ENCODE data around the gene UFM1. TPM values are rescaled to one million over a fixed set of nuclear protein-coding genes. Genes with fewer than 3 reads are reported as not detected.

The UFM1 gene
- total and polyA plus RNA-seq, 2 of the 4 experiments (the other 2 are of a cell fraction): 43.5 to 94.5 TPM

DNA sequence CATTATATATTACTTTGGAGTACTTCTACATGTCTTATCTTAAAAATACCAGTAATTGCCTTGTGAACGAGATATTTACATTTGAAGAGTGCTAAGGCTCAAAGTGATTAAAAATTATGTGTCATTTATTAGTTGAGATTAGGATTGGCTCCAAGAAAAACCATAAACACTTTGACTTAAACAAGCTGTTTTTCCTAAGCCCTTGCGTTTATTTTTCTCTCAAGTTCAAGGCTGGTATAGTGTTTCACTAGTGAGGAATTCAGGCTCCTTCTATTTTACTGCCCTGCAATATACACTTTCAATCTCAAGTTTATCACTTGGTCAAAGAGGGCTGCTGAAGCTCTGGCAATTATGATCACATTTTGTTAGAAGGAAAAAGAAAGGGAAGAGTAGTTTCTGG is 49.9 kb downstream of the UFM1 start:
- WGBS, 2 experiments (ENCODE audit: extremely low coverage in 2 of 2, insufficient read length in 1 of 2): no CpG with 5 or more reads among the region's 2 CpGs

More for the DNA sequence above, 49.9 kb downstream of the UFM1 start:
- dilution Hi-C loops (cut with HindIII; ENCODE audit: low sequenced_read_pairs, unreplicated experiment): no loop called here
- no peak overlapping the region for H3K4me2 ChIP-seq (ENCODE audit: low read depth, low read length)
- no peak overlapping the region for H3K27ac ChIP-seq (ENCODE audit: insufficient read depth, low read length)
- no peaks in the 10 kb centered on the region for H4K20me1 ChIP-seq (ENCODE audit: insufficient read depth, low read length)
- H3K79me1 ChIP-seq (ENCODE audit: low read depth in 1 of 2, low read length in 2 of 2): no peaks in the 10 kb centered on the region
- H2AFZ ChIP-seq (replicated peaks; ENCODE audit: low read length, poor library complexity): no peak overlapping the region
- no peak overlapping the region for H4K91ac ChIP-seq (ENCODE audit: insufficient read depth, low read depth, low read length)
- CTCF ChIA-PET: no interaction called here
- no peak overlapping the region for H2BK5ac ChIP-seq (ENCODE audit: low read depth, low read length, poor library complexity, severe bottlenecking)
- H2BK20ac ChIP-seq (ENCODE audit: low read depth, low read length): no peak overlapping the region
- no peak overlapping the region for H4K8ac ChIP-seq (ENCODE audit: low read depth in 2 of 2, low read length in 2 of 2)
- H4K5ac ChIP-seq (ENCODE audit: low read depth, low read length): no peak overlapping the region
- no peak overlapping the region for H3K14ac ChIP-seq (replicated peaks; ENCODE audit: low read depth, low read length)
- H3K4ac ChIP-seq (ENCODE audit: low read depth, low read length): no peak overlapping the region
- H3K23ac ChIP-seq (ENCODE audit: low read depth, low read length): no peak overlapping the region
- no peak overlapping the region for H2AK9ac ChIP-seq (replicated peaks; ENCODE audit: low read depth, low read length, poor library complexity)
- H2AK5ac ChIP-seq (ENCODE audit: low read depth, low read length): no peak overlapping the region
- no peak for ATAC-seq (ENCODE audit: low read depth)
- no TSS peak for BruUV-seq (replicated peaks)
- H3K4me3 ChIP-seq (ENCODE audit: insufficient read depth, low read depth, low read length): no peak overlapping the region
- H3K27me3 ChIP-seq (ENCODE audit: control insufficient read depth, insufficient read depth, low read length): no peaks in the 10 kb centered on the region; the same call in 1 of the 2 replicates
- intact Hi-C loops (cut with micrococcal nuclease): no loop called here
- in situ Hi-C loops (cut with MboI; ENCODE audit: low sequenced_read_pairs): no loop called here
- no peak overlapping the region for H3K56ac ChIP-seq (ENCODE audit: extremely low read depth, insufficient read depth, low read length)
- POLR2A ChIA-PET (ENCODE audit: unreplicated experiment): no interaction called here
- H3K9me3 ChIP-seq (ENCODE audit: control insufficient read depth, insufficient read depth, low read length): no peaks in the 10 kb centered on the region
- H2BK120ac ChIP-seq (ENCODE audit: low read depth, low read length): no peak overlapping the region
- TF ChIP-seq SMC3 (IDR thresholded peaks at IDR 0.05; ENCODE audit: low read depth, low read length): no peak
- TF ChIP-seq POLR2A (IDR thresholded peaks at IDR 0.05; ENCODE audit: low read depth, low read length): no peak
- no peak for TF ChIP-seq FOS (IDR thresholded peaks at IDR 0.05; ENCODE audit: low read depth, low read length)
- TF ChIP-seq RAD21 (IDR thresholded peaks at IDR 0.05; ENCODE audit: low read length): no peak
- no peak for TF ChIP-seq MAFK (IDR thresholded peaks at IDR 0.05; ENCODE audit: low read depth, low read length)
- TF ChIP-seq, protein P1, sequence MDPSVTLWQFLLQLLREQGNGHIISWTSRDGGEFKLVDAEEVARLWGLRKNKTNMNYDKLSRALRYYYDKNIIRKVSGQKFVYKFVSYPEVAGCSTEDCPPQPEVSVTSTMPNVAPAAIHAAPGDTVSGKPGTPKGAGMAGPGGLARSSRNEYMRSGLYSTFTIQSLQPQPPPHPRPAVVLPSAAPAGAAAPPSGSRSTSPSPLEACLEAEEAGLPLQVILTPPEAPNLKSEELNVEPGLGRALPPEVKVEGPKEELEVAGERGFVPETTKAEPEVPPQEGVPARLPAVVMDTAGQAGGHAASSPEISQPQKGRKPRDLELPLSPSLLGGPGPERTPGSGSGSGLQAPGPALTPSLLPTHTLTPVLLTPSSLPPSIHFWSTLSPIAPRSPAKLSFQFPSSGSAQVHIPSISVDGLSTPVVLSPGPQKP (IDR thresholded peaks at IDR 0.05; ENCODE audit: borderline replicate concordance, low read depth, low read length): no peak
- TF ChIP-seq, protein P2, sequence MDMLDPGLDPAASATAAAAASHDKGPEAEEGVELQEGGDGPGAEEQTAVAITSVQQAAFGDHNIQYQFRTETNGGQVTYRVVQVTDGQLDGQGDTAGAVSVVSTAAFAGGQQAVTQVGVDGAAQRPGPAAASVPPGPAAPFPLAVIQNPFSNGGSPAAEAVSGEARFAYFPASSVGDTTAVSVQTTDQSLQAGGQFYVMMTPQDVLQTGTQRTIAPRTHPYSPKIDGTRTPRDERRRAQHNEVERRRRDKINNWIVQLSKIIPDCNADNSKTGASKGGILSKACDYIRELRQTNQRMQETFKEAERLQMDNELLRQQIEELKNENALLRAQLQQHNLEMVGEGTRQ (IDR thresholded peaks at IDR 0.05; ENCODE audit: low read depth, low read length): no peak
- TF ChIP-seq CHD1 (IDR thresholded peaks at IDR 0.05; ENCODE audit: low read depth, low read length): no peak
- TF ChIP-seq NFE2L2 (IDR thresholded peaks at IDR 0.05; ENCODE audit: low read depth, low read length): no peak
- TF ChIP-seq, protein P3, sequence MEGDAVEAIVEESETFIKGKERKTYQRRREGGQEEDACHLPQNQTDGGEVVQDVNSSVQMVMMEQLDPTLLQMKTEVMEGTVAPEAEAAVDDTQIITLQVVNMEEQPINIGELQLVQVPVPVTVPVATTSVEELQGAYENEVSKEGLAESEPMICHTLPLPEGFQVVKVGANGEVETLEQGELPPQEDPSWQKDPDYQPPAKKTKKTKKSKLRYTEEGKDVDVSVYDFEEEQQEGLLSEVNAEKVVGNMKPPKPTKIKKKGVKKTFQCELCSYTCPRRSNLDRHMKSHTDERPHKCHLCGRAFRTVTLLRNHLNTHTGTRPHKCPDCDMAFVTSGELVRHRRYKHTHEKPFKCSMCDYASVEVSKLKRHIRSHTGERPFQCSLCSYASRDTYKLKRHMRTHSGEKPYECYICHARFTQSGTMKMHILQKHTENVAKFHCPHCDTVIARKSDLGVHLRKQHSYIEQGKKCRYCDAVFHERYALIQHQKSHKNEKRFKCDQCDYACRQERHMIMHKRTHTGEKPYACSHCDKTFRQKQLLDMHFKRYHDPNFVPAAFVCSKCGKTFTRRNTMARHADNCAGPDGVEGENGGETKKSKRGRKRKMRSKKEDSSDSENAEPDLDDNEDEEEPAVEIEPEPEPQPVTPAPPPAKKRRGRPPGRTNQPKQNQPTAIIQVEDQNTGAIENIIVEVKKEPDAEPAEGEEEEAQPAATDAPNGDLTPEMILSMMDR (conservative IDR thresholded peaks at IDR 0.05; ENCODE audit: low read depth, low read length): no peak
- TF ChIP-seq RFX5 (IDR thresholded peaks at IDR 0.05; ENCODE audit: low read depth, low read length): no peak
- TF ChIP-seq CEBPB (IDR thresholded peaks at IDR 0.05; ENCODE audit: low read depth, low read length): no peak
- TF ChIP-seq RCOR1 (IDR thresholded peaks at IDR 0.05; ENCODE audit: insufficient replicate concordance, low read length): no peak
- no peak for TF ChIP-seq BHLHE40 (IDR thresholded peaks at IDR 0.05; ENCODE audit: low read depth, low read length)
- no peak for TF ChIP-seq MXI1 (IDR thresholded peaks at IDR 0.05; ENCODE audit: borderline replicate concordance, low read depth, low read length)
- TF ChIP-seq MAZ (IDR thresholded peaks at IDR 0.05; ENCODE audit: borderline replicate concordance, low read depth, low read length): no peak
- H3K9ac ChIP-seq (ENCODE audit: low read depth, low read length): no peak overlapping the region
- DNase-seq: no peak
- H3K18ac ChIP-seq (ENCODE audit: low read depth, low read length): no peak overlapping the region
- H2BK15ac ChIP-seq (ENCODE audit: low read depth, low read length): no peak overlapping the region
- no peaks in the 10 kb centered on the region for H3K36me3 ChIP-seq (ENCODE audit: control insufficient read depth, insufficient read depth, low read length)
- no peaks in the 10 kb centered on the region for H3K4me1 ChIP-seq (ENCODE audit: control insufficient read depth, insufficient read depth, low read length)
- no peaks in the 10 kb centered on the region for H3K9me1 ChIP-seq (ENCODE audit: insufficient read depth, low read length)
